ENCODE results near the gene NLGN2. TPM values are rescaled to one million over a fixed set of nuclear protein-coding genes. Genes with fewer than 3 reads are reported as not detected.
A peak's percentile ranks its signal among the peaks of the same experiment; 100 is the strongest.

The NLGN2 gene
- polyA plus RNA-seq, 3 donors, result 0.55 TPM; not detected in 2

DNA sequence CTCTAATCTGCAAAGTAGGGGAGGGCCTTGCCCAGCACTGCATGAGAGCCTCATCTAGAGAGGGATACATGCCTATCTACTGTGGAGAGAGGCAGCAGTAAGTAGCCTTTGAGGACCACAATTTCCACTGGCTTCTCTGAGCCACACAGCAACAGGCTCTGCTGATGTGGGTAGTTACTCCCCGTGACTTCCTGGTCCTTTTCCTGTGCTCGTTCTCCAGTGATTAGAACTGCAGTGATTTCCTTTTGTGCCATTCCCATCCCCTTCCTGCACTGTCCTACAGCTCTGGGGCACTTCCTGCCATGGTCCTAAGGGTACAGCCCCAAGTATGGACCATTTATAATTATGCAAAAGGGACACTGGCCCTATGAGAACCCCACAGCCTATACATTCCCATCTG is 16.3 kb upstream of the NLGN2 start:
- Histone ChIP-seq H3K9ac (ENCODE audit: insufficient read depth, low read length, poor library complexity, severe bottlenecking) (no peak overlapping the region), H3K4me1 (ENCODE audit: control insufficient read depth in 1 of 2, insufficient read depth in 2 of 2, low read length in 2 of 2) (peaks cover 15 to 19% of the 10 kb centered on the region in 2 donors), H2AFZ (ENCODE audit: insufficient read depth, low read depth, low read length, poor library complexity, severe bottlenecking) (no peak overlapping the region), H3K27me3 (ENCODE audit: control insufficient read depth in 2 of 2, insufficient read depth in 2 of 2, low read length in 2 of 2) (no peaks in the 10 kb centered on the region), H3K4me3 (replicated peaks in 1 of 3; ENCODE audit: low read depth in 2 of 3, low read length in 3 of 3) (no peak overlapping the region), H3K36me3 (replicated peaks in 1 of 2; ENCODE audit: control insufficient read depth in 1 of 2, insufficient read depth in 2 of 2, low read length in 2 of 2) (peaks cover 31 to 52% of the 10 kb centered on the region in 2 donors), H3K79me2 (ENCODE audit: insufficient read depth, low read length) (no peaks in the 10 kb centered on the region), H3K27ac (ENCODE audit: low read depth in 1 of 2, low read length in 2 of 2) (no peak overlapping the region), H3K4me2 (replicated peaks; ENCODE audit: extremely low read depth, low read length, poor library complexity, severe bottlenecking) (no peak overlapping the region), H4K20me1 (ENCODE audit: insufficient read depth, low read length) (no peaks in the 10 kb centered on the region), H3K9me3 (replicated peaks in 1 of 2; ENCODE audit: control insufficient read depth in 1 of 2, insufficient read depth in 1 of 2, low read length in 2 of 2) (no peaks in the 10 kb centered on the region)
- H3K27ac Mint-ChIP-seq, result no peak overlapping the region
- WGBS (ENCODE audit: insufficient coverage), result 29% methylated on average over 2 of the region's 2 CpGs
- H3K9me3 Mint-ChIP-seq, result peaks cover 0 to 2% (median 0%) of the 10 kb centered on the region in 7 donors
- H3K4me1 Mint-ChIP-seq, result peaks cover 15% of the 10 kb centered on the region
- TF ChIP-seq, protein P1, sequence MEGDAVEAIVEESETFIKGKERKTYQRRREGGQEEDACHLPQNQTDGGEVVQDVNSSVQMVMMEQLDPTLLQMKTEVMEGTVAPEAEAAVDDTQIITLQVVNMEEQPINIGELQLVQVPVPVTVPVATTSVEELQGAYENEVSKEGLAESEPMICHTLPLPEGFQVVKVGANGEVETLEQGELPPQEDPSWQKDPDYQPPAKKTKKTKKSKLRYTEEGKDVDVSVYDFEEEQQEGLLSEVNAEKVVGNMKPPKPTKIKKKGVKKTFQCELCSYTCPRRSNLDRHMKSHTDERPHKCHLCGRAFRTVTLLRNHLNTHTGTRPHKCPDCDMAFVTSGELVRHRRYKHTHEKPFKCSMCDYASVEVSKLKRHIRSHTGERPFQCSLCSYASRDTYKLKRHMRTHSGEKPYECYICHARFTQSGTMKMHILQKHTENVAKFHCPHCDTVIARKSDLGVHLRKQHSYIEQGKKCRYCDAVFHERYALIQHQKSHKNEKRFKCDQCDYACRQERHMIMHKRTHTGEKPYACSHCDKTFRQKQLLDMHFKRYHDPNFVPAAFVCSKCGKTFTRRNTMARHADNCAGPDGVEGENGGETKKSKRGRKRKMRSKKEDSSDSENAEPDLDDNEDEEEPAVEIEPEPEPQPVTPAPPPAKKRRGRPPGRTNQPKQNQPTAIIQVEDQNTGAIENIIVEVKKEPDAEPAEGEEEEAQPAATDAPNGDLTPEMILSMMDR (IDR thresholded peaks at IDR 0.05), result no peak
- H3K36me3 Mint-ChIP-seq, result peaks cover 49 to 61% of the 10 kb centered on the region in 2 donors
- intact Hi-C loops (cut with micrococcal nuclease), result loop anchor here in 1 of 2 donors (5.0 kb wide), 1 partner anchor 39 kb away; the partner anchor contains the start of gene KCTD11
- no peak for DNase-seq
- H3K27me3 Mint-ChIP-seq (ENCODE audit: low read depth in 3 of 3), result peaks cover under 1 to 5% (median 3%) of the 10 kb centered on the region in 3 donors
- H3K4me3 Mint-ChIP-seq, result no peak overlapping the region

DNA sequence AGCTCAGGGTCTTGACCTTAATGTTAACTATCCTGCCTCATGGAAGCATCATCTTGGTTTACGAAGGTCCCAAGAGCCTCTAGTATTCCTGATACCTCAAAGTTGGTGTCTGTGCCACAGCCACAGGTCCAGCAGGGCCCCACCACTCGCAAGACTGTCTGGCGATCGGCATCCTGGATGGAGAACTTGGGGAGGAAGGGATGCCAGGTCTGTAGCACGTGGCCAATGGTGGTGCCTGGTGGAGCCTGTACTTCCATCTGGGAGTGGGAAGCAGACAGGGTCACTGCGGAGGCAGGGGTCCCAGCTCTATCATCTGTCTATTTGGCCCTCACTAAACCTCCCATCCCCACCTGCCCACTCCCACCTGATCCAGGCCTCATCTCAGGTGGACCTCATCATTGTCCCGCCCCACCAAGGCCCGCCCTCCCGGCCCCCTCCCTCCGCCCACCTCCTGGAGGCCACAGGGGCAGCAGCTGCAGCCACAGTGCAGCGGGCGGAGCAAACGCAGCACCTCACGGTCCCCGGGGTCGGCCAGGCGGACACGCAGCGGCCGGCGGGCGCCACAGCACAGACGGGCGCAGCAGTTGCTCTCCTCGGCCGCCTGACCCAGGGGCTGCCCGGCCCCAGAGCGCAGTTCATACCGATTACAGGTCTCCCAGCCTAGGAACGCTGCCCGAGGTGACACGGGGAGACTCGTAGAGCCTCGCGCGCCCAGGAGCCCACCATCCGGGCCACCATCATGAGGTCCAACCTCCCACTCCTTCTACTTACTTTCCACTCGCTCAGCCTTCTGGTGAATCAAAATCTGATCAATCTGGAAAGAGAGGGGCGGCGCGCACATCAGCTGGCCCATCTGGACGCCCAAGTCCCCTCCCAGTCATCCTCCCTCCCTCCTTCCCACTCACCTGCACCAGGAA is 14.7 kb upstream of the NLGN2 start:
- intact Hi-C loops (cut with micrococcal nuclease), result loop anchor here in 1 of 2 donors (5.0 kb wide), 1 partner anchor 41 kb away; the partner anchor contains the start of gene KCTD11
- Histone ChIP-seq H4K20me1 (ENCODE audit: insufficient read depth, low read length) (no peaks in the 10 kb centered on the region), H3K9me3 (replicated peaks in 1 of 2; ENCODE audit: control insufficient read depth in 1 of 2, insufficient read depth in 1 of 2, low read length in 2 of 2) (no peaks in the 10 kb centered on the region), H3K4me3 (replicated peaks in 1 of 3; ENCODE audit: low read depth in 2 of 3, low read length in 3 of 3) (peak overlapping the region in 2 of 3 experiments; percentile 79 to 94), H3K79me2 (ENCODE audit: insufficient read depth, low read length) (no peaks in the 10 kb centered on the region), H3K27me3 (ENCODE audit: control insufficient read depth in 2 of 2, insufficient read depth in 2 of 2, low read length in 2 of 2) (no peaks in the 10 kb centered on the region), H3K27ac (ENCODE audit: low read depth in 1 of 2, low read length in 2 of 2) (no peak overlapping the region), H3K4me1 (ENCODE audit: control insufficient read depth in 1 of 2, insufficient read depth in 2 of 2, low read length in 2 of 2) (peaks cover 15 to 19% of the 10 kb centered on the region in 2 donors), H3K9ac (ENCODE audit: insufficient read depth, low read length, poor library complexity, severe bottlenecking) (peak overlapping the region; percentile 27), H2AFZ (ENCODE audit: insufficient read depth, low read depth, low read length, poor library complexity, severe bottlenecking) (peak overlapping the region; percentile 97), H3K4me2 (replicated peaks; ENCODE audit: extremely low read depth, low read length, poor library complexity, severe bottlenecking) (peak overlapping the region; percentile 99), H3K36me3 (replicated peaks in 1 of 2; ENCODE audit: control insufficient read depth in 1 of 2, insufficient read depth in 2 of 2, low read length in 2 of 2) (peaks cover 31 to 48% of the 10 kb centered on the region in 2 donors)
- peaks cover 15% of the 10 kb centered on the region for H3K4me1 Mint-ChIP-seq
- 94% methylated on average over 23 of the region's 42 CpGs for WGBS (ENCODE audit: insufficient coverage)
- H3K4me3 Mint-ChIP-seq, result peak overlapping the region; percentile 31 to 48
- H3K27ac Mint-ChIP-seq, result no peak overlapping the region
- H3K27me3 Mint-ChIP-seq (ENCODE audit: low read depth in 3 of 3), result peaks cover 0 to 5% (median 3%) of the 10 kb centered on the region in 3 donors
- peaks cover 0 to 2% (median 0%) of the 10 kb centered on the region in 7 donors for H3K9me3 Mint-ChIP-seq
- DNase-seq, result no peak
- H3K36me3 Mint-ChIP-seq, result peaks cover 43 to 49% of the 10 kb centered on the region in 2 donors
- TF ChIP-seq, protein P1 (IDR thresholded peaks at IDR 0.05), result no peak
